Activated CD4-positive, alpha-beta memory T cell treated with anti-CD3 and anti-CD28 coated beads for 36 hours (primary cell): ENCODE measurements around the gene TSEN34. TPM values are rescaled to one million over a fixed set of nuclear protein-coding genes. Genes with fewer than 3 reads are reported as not detected.
"Not testable (repeated sequence)": the region's sequence is repeated elsewhere in the genome, so short reads cannot be mapped to it uniquely, and the experiment has no call there.

Experiments used
- CTCF ChIA-PET: fragments of 350-600 bp; sonication (Branson Sonifier 250); formaldehyde crosslinking; loops from one replicate; lab custom pipeline; 2021; ENCODE audit warnings: antibody characterized with exemption, inconsistent platforms; lab: Charles Lee
- POLR2A ChIA-PET: fragments of 350-600 bp; sonication (Branson Sonifier 250); formaldehyde crosslinking; loops from one replicate; lab custom pipeline; 2021; ENCODE audit warnings: antibody characterized with exemption; lab: Charles Lee
- DNase-seq: peaks from one replicate; pipeline ENCODE4 v3.0.0-alpha.2; 2020
- H3K27ac Mint-ChIP-seq: one replicate; pipeline ENCODE4 v1.8.0; 2021; ENCODE audit warnings: mixed read lengths
- H3K27me3 Mint-ChIP-seq: one replicate; pipeline ENCODE4 v1.8.0; 2021; ENCODE audit warnings: mixed read lengths
- H3K36me3 Mint-ChIP-seq: one replicate; pipeline ENCODE4 v1.8.0; 2021; ENCODE audit warnings: mixed read lengths
- H3K4me1 Mint-ChIP-seq: one replicate; pipeline ENCODE4 v1.8.0; 2021; ENCODE audit warnings: low read depth, mixed read lengths
- H3K4me3 Mint-ChIP-seq: one replicate; pipeline ENCODE4 v1.8.0; 2021; ENCODE audit warnings: mild to moderate bottlenecking, mixed read lengths
- H3K9me3 Mint-ChIP-seq: one replicate; pipeline ENCODE4 v1.8.0; 2021; ENCODE audit warnings: mixed read lengths
- intact Hi-C: fragments of 100-400 bp; cut with micrococcal nuclease; formaldehyde crosslinking; loops from one replicate; pipeline ENCODE4 v1.15.1; 2023
- total RNA-seq, 2 experiments: library from RNA; stranded (reverse); gene quantifications; one replicate each; pipeline ENCODE4 v1.2.3, GENCODE V29; 2021

The TSEN34 gene
- total RNA-seq, 2 experiments from 2014 or later = 15.5 to 16.3 TPM

GRCh38 chr19:54209811-54210494, 18.8 kb downstream of the TSEN34 start:
- H3K27me3 Mint-ChIP-seq = no peaks in the 10 kb centered on the region
- H3K27ac Mint-ChIP-seq = peak overlapping the region; percentile 89
- intact Hi-C loops = loop anchor here (2.0 to 5.0 kb wide), 6 partner anchors 19 to 343 kb away; partner anchors contain the start of genes LENG9, MYADM and TSEN34
- DNase-seq = peak; percentile 37
- H3K9me3 Mint-ChIP-seq = no peaks in the 10 kb centered on the region
- peaks cover 65% of the 10 kb centered on the region for H3K4me1 Mint-ChIP-seq
- POLR2A ChIA-PET = interaction anchor here (1.2 to 8.2 kb wide), 4 partner anchors 10 to 50 kb away, joined by 3 to 103 read pairs (median 14); partner anchors contain the start of genes LENG1, MBOAT7, RPS9 and TSEN34
- CTCF ChIA-PET = interaction anchor here (0.6 to 2.2 kb wide), 3 partner anchors 21 to 56 kb away, joined by 3 to 11 read pairs (median 5); partner anchors contain the start of gene MBOAT7
- H3K36me3 Mint-ChIP-seq = peaks cover 66% of the 10 kb centered on the region
- peak overlapping the region; percentile 6 for H3K4me3 Mint-ChIP-seq

DNA sequence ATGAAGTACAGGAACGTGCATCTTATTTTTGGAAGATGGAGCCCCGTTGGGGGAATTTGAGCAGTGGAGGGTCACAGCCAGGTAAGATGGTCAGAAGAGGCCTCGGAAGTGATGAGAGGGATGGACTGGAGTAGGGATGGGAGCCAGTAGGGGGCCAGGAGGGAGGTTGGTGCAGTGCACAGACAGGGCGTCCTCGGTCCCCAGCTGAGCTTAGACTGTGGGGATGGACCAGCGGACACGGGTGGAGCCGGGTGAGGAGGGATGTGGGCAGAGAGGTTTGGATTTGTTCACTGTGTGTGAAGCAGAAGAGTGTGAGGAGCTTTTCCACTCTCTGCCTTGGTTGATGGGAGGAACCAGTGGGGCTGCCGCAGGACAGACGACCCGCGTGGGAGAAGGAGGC, 20.1 kb downstream of the TSEN34 start:
- ChIA-PET POLR2A (interaction anchor here (1.1 to 8.2 kb wide), 4 partner anchors 9 to 41 kb away, joined by 3 to 103 read pairs (median 13); partner anchors contain the start of genes MBOAT7, RPS9 and TSEN34), CTCF (interaction anchor here (0.7 to 2.2 kb wide), 3 partner anchors 22 to 55 kb away, joined by 3 to 11 read pairs (median 5); partner anchors contain the start of gene MBOAT7)
- Mint-ChIP-seq H3K4me1 (peaks cover 52% of the 10 kb centered on the region), H3K27ac (peak overlapping the region; percentile 89), H3K36me3 (peaks cover 57% of the 10 kb centered on the region), H3K9me3 (no peaks in the 10 kb centered on the region), H3K27me3 (no peaks in the 10 kb centered on the region), H3K4me3 (no peak overlapping the region)
- DNase-seq = no peak
- intact Hi-C loops = loop anchor here (2.0 kb wide), 1 partner anchor 50 kb away; no protein-coding TSS in a partner anchor

- POLR2A ChIA-PET, H3K27me3 Mint-ChIP-seq, H3K9me3 Mint-ChIP-seq, H3K27ac Mint-ChIP-seq, DNase-seq, H3K4me3 Mint-ChIP-seq, intact Hi-C loops: not testable (repeated sequence)
- H3K4me1 Mint-ChIP-seq = peaks cover 22% of the 10 kb centered on the region
- H3K36me3 Mint-ChIP-seq = peaks cover 42% of the 10 kb centered on the region
- CTCF ChIA-PET = interaction anchor here (0.7 kb wide), 1 partner anchor 46 kb away, joined by 3 read pairs; no protein-coding TSS in a partner anchor
These were observed 23.1 kb downstream of the TSEN34 start for GRCh38 chr19:54214217-54214616.

- H3K4me1 Mint-ChIP-seq = peaks cover 17% of the 10 kb centered on the region
- DNase-seq, CTCF ChIA-PET, H3K27me3 Mint-ChIP-seq, H3K9me3 Mint-ChIP-seq, H3K4me3 Mint-ChIP-seq, H3K27ac Mint-ChIP-seq, POLR2A ChIA-PET, intact Hi-C loops: not testable (repeated sequence)
- H3K36me3 Mint-ChIP-seq = peaks cover 39% of the 10 kb centered on the region
These were observed 23.6 kb downstream of the TSEN34 start for GRCh38 chr19:54214734-54215133.

DNA sequence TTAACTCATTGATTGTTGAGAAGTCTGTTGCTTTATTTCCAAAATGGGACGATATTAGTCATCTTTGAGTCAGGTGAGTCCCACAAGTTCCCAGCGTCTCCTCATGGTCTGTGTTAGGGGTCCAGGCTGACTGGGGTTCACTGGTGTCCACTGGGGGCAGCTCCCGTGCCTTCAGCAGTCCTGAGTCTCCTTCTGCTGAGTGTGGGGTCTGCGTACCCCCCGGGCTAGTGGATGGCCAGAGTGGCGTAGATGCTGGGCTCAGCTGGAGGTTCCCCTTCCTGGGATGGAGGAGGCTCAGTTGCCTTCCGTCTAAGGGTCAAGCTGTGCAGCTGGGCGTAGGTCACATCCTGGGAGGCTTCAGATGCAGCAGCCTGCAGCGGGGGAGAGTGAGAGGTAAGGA, 25.8 kb downstream of the TSEN34 start:
- intact Hi-C loops = no loop called here
- DNase-seq = no peak
- Mint-ChIP-seq H3K36me3 (peaks cover 26% of the 10 kb centered on the region), H3K27me3 (no peaks in the 10 kb centered on the region), H3K4me1 (peaks cover 5% of the 10 kb centered on the region), H3K4me3 (no peak overlapping the region), H3K27ac (no peak overlapping the region), H3K9me3 (no peaks in the 10 kb centered on the region)
- ChIA-PET CTCF (no interaction called here), POLR2A (no interaction called here)

DNA sequence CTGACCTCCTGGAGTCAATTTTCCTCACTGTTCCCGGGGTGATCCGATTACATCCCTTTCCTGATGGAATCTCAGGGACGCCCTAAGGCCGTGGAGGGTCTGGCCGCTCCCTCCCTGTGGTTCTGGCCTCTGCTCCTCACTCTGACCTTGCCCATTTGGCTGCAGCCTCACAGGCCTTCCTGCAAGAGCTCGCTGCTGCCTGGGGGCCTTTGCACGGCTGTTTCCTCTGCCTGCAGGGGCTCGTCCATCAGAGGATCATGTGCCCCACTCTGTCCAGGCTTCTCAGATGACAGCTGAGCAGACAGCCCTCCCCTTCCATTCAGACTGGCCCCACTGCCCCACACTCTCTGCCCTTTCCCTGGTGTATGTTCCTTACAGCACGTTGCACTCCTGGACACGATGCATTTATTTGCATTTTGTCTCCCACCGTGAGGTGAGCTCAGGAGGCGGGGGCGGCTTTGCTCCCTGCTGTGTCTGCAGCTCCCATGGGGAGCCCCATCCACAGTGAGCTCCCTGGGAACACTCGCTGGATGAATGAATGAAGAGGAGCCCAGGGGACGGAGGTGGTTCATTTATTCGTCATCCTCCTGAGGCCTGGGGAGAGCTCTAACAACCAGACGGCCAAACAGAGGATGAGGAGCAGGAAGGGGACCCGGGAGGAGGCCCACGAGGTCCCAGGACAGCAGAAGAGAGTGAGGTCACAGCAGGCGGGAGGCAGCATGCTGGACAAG, 26.6 kb downstream of the TSEN34 start:
- H3K4me1 Mint-ChIP-seq, H3K4me3 Mint-ChIP-seq, DNase-seq, H3K27me3 Mint-ChIP-seq, CTCF ChIA-PET, POLR2A ChIA-PET, H3K9me3 Mint-ChIP-seq, H3K27ac Mint-ChIP-seq, intact Hi-C loops: not testable (repeated sequence)
- peaks cover 24% of the 10 kb centered on the region for H3K36me3 Mint-ChIP-seq

DNA sequence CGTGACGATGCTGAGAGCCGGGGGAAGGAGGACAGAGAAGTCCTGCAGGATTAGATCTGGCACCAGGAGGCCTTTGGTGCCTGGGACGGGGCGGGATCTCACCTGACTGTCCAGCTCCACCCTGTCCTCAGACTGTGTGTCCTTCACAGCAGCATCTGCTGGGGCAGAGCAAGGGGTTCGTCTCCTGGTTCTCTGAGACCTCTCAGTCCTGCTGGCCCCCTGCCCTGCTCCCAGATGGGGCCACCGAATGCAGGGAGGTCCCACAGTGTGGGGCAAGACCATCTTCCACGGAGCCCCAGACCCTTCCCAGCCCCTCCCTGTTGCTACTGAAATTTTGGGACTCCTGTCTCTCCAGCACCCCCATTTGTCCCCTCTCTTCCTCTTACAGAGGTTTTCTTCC, 27.2 kb downstream of the TSEN34 start:
- POLR2A ChIA-PET = no interaction called here
- H3K27me3 Mint-ChIP-seq = peaks cover 1% of the 10 kb centered on the region
- DNase-seq = no peak
- CTCF ChIA-PET = no interaction called here
- no peak overlapping the region for H3K27ac Mint-ChIP-seq
- no peak overlapping the region for H3K4me3 Mint-ChIP-seq
- H3K36me3 Mint-ChIP-seq = peaks cover 18% of the 10 kb centered on the region
- intact Hi-C loops = no loop called here
- H3K9me3 Mint-ChIP-seq = no peaks in the 10 kb centered on the region
- peaks cover 13% of the 10 kb centered on the region for H3K4me1 Mint-ChIP-seq

DNA sequence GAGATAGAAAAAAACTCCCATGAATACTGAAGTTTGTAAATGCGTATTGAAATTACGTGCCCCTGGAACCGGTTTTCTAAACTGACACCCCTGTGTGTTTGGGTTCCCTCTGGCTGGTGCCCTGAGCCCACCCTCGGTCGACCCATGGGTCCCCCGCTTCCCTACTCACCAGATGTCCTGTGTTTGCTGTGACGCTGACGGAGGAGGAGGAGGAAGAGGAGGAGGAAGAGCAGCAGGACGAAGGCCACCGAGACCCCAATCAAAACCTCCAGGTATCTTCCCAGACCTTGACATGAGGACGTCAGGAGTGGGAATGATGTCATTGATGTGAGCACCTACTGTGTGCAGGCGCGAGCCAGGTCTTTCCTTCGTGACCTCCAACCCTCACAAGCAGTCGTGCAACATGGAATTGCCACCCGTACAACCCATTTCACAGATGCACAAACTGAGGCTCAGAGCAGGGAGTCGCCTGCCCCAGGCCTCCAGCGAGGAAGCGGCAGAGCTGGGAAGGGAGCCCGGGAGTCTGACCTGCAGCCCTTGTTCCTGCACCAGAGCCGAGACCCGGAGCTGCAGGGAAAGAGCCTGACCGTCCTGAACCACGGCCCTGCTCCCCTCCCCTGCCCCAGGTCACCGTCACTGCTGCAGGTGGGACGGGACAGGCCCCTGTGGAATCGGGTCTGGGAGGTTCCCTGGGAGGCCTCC, 28.0 kb downstream of the TSEN34 start:
- Mint-ChIP-seq H3K36me3 (peaks cover 17% of the 10 kb centered on the region), H3K9me3 (no peaks in the 10 kb centered on the region), H3K4me1 (peaks cover 16% of the 10 kb centered on the region), H3K4me3 (no peak overlapping the region), H3K27me3 (peaks cover 6% of the 10 kb centered on the region), H3K27ac (no peak overlapping the region)
- ChIA-PET CTCF (no interaction called here), POLR2A (no interaction called here)
- intact Hi-C loops = no loop called here
- no peak for DNase-seq

- peaks cover 15% of the 10 kb centered on the region for H3K36me3 Mint-ChIP-seq
- peaks cover 16% of the 10 kb centered on the region for H3K4me1 Mint-ChIP-seq
- POLR2A ChIA-PET, intact Hi-C loops, CTCF ChIA-PET, DNase-seq, H3K27me3 Mint-ChIP-seq, H3K9me3 Mint-ChIP-seq, H3K4me3 Mint-ChIP-seq, H3K27ac Mint-ChIP-seq: not testable (repeated sequence)
These were observed 28.6 kb downstream of the TSEN34 start for GRCh38 chr19:54219702-54220101.

GRCh38 chr19:54221947-54222346, 30.8 kb downstream of the TSEN34 start:
- H3K4me3 Mint-ChIP-seq, H3K27me3 Mint-ChIP-seq, CTCF ChIA-PET, DNase-seq, intact Hi-C loops, POLR2A ChIA-PET, H3K9me3 Mint-ChIP-seq, H3K36me3 Mint-ChIP-seq: not testable (repeated sequence)
- Mint-ChIP-seq H3K4me1 (peaks cover 16% of the 10 kb centered on the region), H3K27ac (peak overlapping the region; percentile 66)

DNA sequence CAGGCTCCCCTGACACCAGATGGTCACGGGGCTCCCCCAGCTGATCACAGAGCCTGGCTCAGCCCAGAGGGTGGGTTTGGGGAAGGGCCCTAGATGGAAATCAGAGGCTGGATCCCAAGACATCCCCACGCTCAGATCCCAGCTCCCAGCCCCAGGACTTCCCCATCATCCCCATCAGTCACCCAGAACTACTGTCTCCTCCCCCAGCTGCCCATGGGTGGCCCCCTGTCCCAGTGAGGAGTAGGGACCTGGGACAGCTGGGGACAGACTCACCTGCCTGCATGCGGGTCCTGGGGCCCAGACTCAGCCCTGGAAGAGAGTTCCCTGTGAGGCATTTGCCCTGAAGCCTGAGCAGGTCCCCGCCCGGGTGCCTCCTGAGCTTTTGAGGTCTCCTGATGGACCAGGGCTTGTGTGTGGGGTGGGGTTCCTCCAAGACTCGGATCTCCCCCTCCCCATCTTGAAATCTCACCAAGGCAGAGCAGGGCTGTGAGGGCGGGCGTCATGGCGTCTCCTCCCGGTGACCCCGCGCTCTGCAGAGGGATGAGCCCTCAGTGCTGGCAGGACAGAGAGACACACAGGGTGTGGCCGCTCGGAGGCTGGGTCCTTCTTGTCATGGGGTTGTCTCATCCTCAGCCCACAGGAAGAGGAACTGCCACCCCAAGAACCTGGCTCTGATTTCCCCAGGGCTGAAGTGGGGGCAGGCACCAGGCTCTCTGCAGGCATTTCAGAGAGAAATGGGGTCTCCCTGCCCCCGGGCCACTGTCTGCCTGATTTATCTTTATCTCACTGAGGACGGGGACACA, 31.6 kb downstream of the TSEN34 start, which contains the start of gene LILRB3:
LILRB3 (minus strand) TSS at position 534 of the 803 bp plus-strand sequence; CDS start at position 503, 31 bp downstream.
- Mint-ChIP-seq H3K4me3 (peak within 1 kb of the TSS; percentile 23), H3K4me1 (peaks cover 16% of the 10 kb centered on the region), H3K27ac (peak within 1 kb of the TSS; percentile 64)
- H3K36me3 Mint-ChIP-seq, CTCF ChIA-PET, H3K9me3 Mint-ChIP-seq, intact Hi-C loops, POLR2A ChIA-PET, DNase-seq, H3K27me3 Mint-ChIP-seq: not testable (repeated sequence)
